ENCODE measurements around the gene PPP3CA.

- TF ChIP-seq CTCF (conservative IDR thresholded peaks at IDR 0.05; ENCODE audit: low read depth, low read length) (no peak), EZH2 (IDR thresholded peaks at IDR 0.05; ENCODE audit: low read length, unreplicated experiment) (no peak)
Observed at GRCh38 chr4:101153653-101154052, 193.7 kb downstream of the PPP3CA start.
